SU-DHL-6 (cell line): ENCODE measurements around the gene IL1A.

Experiments
- H2AFZ ChIP-seq: fragments of 200-600 bp; sonication (generic); 2 replicates; pipeline ENCODE4 v1.6.1; 2014; ENCODE audit warnings: low read depth, mild to moderate bottlenecking, moderate library complexity, mixed read lengths, antibody characterized with exemption, low read length; ENCODE audit not compliant: severe bottlenecking
- H3F3A ChIP-seq: fragments of 200-600 bp; shearing (Covaris generic); 2 replicates; pipeline ENCODE4 v1.6.0; 2016; ENCODE audit warnings: antibody characterized with exemption, mild to moderate bottlenecking; ENCODE audit not compliant: insufficient read depth
- H3K27ac ChIP-seq: fragments of 200-600 bp; sonication (generic); 2 replicates; pipeline ENCODE4 v1.5.1; 2016; ENCODE audit warnings: low read depth, mild to moderate bottlenecking, low read length, moderate library complexity, mixed read lengths
- H3K27me3 ChIP-seq: fragments of 200-600 bp; sonication (generic), shearing (Covaris generic); 2 replicates; pipeline ENCODE4 v1.6.0; 2014; ENCODE audit warnings: mild to moderate bottlenecking, low read length
- H3K36me3 ChIP-seq: fragments of 200-600 bp; sonication (generic); 2 replicates; pipeline ENCODE4 v1.6.1; 2014; ENCODE audit warnings: mild to moderate bottlenecking, low read length, mixed read lengths
- H3K4me2 ChIP-seq: fragments of 300-600, 200-600 bp; shearing (Covaris generic), sonication (generic); 2 replicates; pipeline ENCODE4 v1.6.0; 2014; ENCODE audit warnings: low read length, low read depth, mild to moderate bottlenecking; ENCODE audit not compliant: poor library complexity, severe bottlenecking
- H3K4me3 ChIP-seq: fragments of 200-600 bp; sonication (generic); 2 replicates; pipeline ENCODE4 v1.5.1; 2014; ENCODE audit warnings: antibody characterized with exemption, low read length, mild to moderate bottlenecking, mixed read lengths; ENCODE audit not compliant: insufficient read depth, poor library complexity, severe bottlenecking
- H3K79me2 ChIP-seq: fragments of 200-600 bp; sonication (generic); 2 replicates; pipeline ENCODE4 v1.6.1; 2014; ENCODE audit warnings: mild to moderate bottlenecking, low read length, moderate library complexity; ENCODE audit not compliant: insufficient read depth
- H3K9ac ChIP-seq: fragments of 200-600 bp; sonication (generic); 2 replicates; pipeline ENCODE4 v1.7.0; 2014; ENCODE audit warnings: mild to moderate bottlenecking, low read length
- H3K9me2 ChIP-seq: fragments of 200-600 bp; sonication (generic); replicated peaks from 2 replicates; pipeline ENCODE4 v1.6.1; 2014; ENCODE audit warnings: low read length; ENCODE audit not compliant: insufficient read depth
- H3K9me3 ChIP-seq: fragments of 200-600 bp; sonication (generic); 2 replicates; pipeline ENCODE4 v1.6.1; 2014; ENCODE audit warnings: low read length, mixed read lengths; ENCODE audit not compliant: insufficient read depth
- H4K20me1 ChIP-seq: fragments of 200-600 bp; sonication (generic); 2 replicates; pipeline ENCODE4 v1.6.1; 2014; ENCODE audit warnings: low read depth, mild to moderate bottlenecking, antibody characterized with exemption, low read length, moderate library complexity, mixed read lengths
- EZH2phosphoT487 ChIP-seq: fragments of 200-600 bp; sonication (generic), shearing (Covaris generic); conservative IDR thresholded peaks from 2 replicates; pipeline ENCODE4 v1.6.1; 2018; ENCODE audit warnings: mild to moderate bottlenecking, antibody characterized with exemption, low read length, moderate library complexity, mixed read lengths
- TF ChIP-seq, protein P1 (sequence below): fragments of 200-600 bp; sonication (generic); IDR thresholded peaks from one replicate; pipeline ENCODE4 v1.5.1; 2017; ENCODE audit warnings: antibody characterized with exemption, mild to moderate bottlenecking, low read length, moderate library complexity; ENCODE audit not compliant: insufficient read depth, poor library complexity, severe bottlenecking

The IL1A gene

GRCh38 chr2:112737542-112738232 lies 46.6 kb downstream of the IL1A start:
- H3K27me3 ChIP-seq = no peaks in the 10 kb centered on the region
- H3K9me3 ChIP-seq = no peaks in the 10 kb centered on the region
- no peak overlapping the region for H3K4me2 ChIP-seq
- no peak for TF ChIP-seq EZH2phosphoT487
- TF ChIP-seq, protein P1, sequence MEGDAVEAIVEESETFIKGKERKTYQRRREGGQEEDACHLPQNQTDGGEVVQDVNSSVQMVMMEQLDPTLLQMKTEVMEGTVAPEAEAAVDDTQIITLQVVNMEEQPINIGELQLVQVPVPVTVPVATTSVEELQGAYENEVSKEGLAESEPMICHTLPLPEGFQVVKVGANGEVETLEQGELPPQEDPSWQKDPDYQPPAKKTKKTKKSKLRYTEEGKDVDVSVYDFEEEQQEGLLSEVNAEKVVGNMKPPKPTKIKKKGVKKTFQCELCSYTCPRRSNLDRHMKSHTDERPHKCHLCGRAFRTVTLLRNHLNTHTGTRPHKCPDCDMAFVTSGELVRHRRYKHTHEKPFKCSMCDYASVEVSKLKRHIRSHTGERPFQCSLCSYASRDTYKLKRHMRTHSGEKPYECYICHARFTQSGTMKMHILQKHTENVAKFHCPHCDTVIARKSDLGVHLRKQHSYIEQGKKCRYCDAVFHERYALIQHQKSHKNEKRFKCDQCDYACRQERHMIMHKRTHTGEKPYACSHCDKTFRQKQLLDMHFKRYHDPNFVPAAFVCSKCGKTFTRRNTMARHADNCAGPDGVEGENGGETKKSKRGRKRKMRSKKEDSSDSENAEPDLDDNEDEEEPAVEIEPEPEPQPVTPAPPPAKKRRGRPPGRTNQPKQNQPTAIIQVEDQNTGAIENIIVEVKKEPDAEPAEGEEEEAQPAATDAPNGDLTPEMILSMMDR = no peak
- no peak overlapping the region for H2AFZ ChIP-seq
- H3K27ac ChIP-seq = no peak overlapping the region
- H3K9me2 ChIP-seq = no peaks in the 10 kb centered on the region
- 0 out of 2 replicates have a peak, but pooled peaks cover 10% of the 10 kb centered on the region for H3F3A ChIP-seq
- peaks cover 19% of the 10 kb centered on the region; the same call in 1 of the 2 replicates for H3K36me3 ChIP-seq
- H3K79me2 ChIP-seq = no peaks in the 10 kb centered on the region
- no peak overlapping the region for H3K9ac ChIP-seq
- no peaks in the 10 kb centered on the region for H4K20me1 ChIP-seq
- H3K4me3 ChIP-seq = no peak overlapping the region

DNA sequence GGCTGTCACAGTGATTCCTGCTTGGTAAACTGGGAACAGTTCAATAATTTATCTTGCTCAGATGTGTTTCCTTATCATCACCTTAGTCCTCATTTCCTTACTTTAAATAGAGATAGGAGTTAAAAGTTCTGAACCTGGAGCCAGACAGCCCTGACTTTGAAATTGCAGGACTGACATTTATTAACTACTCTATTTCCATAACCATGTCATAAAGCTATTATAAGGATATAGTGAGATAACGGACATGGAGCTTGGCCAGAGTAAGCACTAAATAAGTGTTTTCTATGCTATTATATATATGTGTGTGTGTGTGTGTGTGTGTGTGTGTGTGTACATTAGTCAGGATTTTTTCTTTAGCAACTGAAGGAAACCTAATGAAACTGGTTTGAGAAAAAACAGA lies 50.4 kb downstream of the IL1A start:
- Histone ChIP-seq H3K36me3 (peaks cover 5% of the 10 kb centered on the region; the same call in 1 of the 2 replicates), H3K79me2 (no peaks in the 10 kb centered on the region), H3K9ac (no peak overlapping the region), H3K27me3 (no peaks in the 10 kb centered on the region), H3K27ac (no peak overlapping the region), H3F3A (0 out of 2 replicates have a peak, but pooled peaks cover 10% of the 10 kb centered on the region), H2AFZ (no peak overlapping the region), H4K20me1 (no peaks in the 10 kb centered on the region), H3K4me3 (no peak overlapping the region), H3K9me2 (no peaks in the 10 kb centered on the region), H3K4me2 (no peak overlapping the region), H3K9me3 (no peaks in the 10 kb centered on the region)
- no peak for TF ChIP-seq EZH2phosphoT487
- TF ChIP-seq, protein P1 = no peak

DNA sequence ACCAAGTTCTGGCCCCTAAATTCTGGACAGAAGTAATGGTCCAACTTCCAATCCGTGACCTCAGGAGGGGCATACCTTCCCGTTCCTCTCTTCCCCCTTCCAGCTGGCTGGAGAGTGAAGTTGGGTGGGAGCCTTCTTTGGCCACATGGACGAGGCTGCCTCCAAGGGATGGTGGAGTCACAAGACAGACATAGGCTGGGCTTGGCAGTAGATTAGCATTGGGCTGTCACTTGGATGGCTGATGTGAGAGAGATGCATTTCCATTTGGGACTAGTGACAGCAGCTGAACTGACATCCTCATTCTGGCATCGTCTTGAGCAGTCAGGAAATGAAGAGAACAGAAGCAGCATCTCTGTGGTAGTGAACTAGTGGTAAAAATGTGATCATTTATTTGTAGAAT lies 50.8 kb downstream of the IL1A start:
- H3F3A ChIP-seq = 0 out of 2 replicates have a peak, but pooled peaks cover 10% of the 10 kb centered on the region
- no peak overlapping the region for H3K4me2 ChIP-seq
- no peaks in the 10 kb centered on the region for H3K79me2 ChIP-seq
- no peaks in the 10 kb centered on the region for H4K20me1 ChIP-seq
- TF ChIP-seq, protein P1 = no peak
- no peak for TF ChIP-seq EZH2phosphoT487
- no peaks in the 10 kb centered on the region for H3K9me2 ChIP-seq
- no peak overlapping the region for H3K4me3 ChIP-seq
- no peak overlapping the region for H2AFZ ChIP-seq
- no peak overlapping the region for H3K9ac ChIP-seq
- no peak overlapping the region for H3K27ac ChIP-seq
- H3K9me3 ChIP-seq = no peaks in the 10 kb centered on the region
- peaks cover 1% of the 10 kb centered on the region; the same call in 1 of the 2 replicates for H3K36me3 ChIP-seq
- H3K27me3 ChIP-seq = no peaks in the 10 kb centered on the region
